SJSA1 (cell line): ENCODE measurements around the gene LRMDA. TPM values are rescaled to one million over a fixed set of nuclear protein-coding genes. Genes with fewer than 3 reads are reported as not detected.

Source experiments
- DNase-seq, 2 experiments: peaks; one replicate each; pipeline ENCODE4 v3.0.0-alpha.2; 2015 to 2020; ENCODE audit warnings: low spot score in 2 of 2, low read depth in 1 of 2
- H3K27ac ChIP-seq: fragments of 250-450 bp; sonication (Bioruptor Pico); 2 replicates; pipeline ENCODE4 v1.5.1; 2020; ENCODE audit warnings: mild to moderate bottlenecking, moderate library complexity
- H3K27me3 ChIP-seq: fragments of 250-450 bp; sonication (Bioruptor Pico); replicated peaks from 2 replicates; pipeline ENCODE4 v1.5.1; 2020; ENCODE audit warnings: mild to moderate bottlenecking, moderate library complexity
- H3K36me3 ChIP-seq: fragments of 250-450 bp; sonication (Bioruptor Pico); 2 replicates; pipeline ENCODE4 v1.5.1; 2020; ENCODE audit warnings: mild to moderate bottlenecking
- H3K4me1 ChIP-seq: fragments of 250-450 bp; sonication (Bioruptor Pico); replicated peaks from 2 replicates; pipeline ENCODE4 v1.6.1; 2021; ENCODE audit warnings: mild to moderate bottlenecking
- H3K4me3 ChIP-seq: fragments of 250-450 bp; sonication (Bioruptor Pico); 2 replicates; pipeline ENCODE4 v1.5.1; 2020; ENCODE audit warnings: mild to moderate bottlenecking
- H3K9me3 ChIP-seq: fragments of 250-450 bp; sonication (Bioruptor Pico); replicated peaks from 2 replicates; pipeline ENCODE4 v1.5.1; 2020; ENCODE audit warnings: mild to moderate bottlenecking
- total RNA-seq: library from RNA; depleted of rRNA; stranded (reverse); fragments of >200 nt; shearing (Covaris generic); gene quantifications from 2 replicates; pipeline ENCODE4 v1.2.3, GENCODE V29; 2014

LRMDA gene
- total RNA-seq, 1 experiment from 2014 or later = not detected

- Histone ChIP-seq H3K4me3 (no peak overlapping the region), H3K27me3 (no peaks in the 10 kb centered on the region), H3K36me3 (no peaks in the 10 kb centered on the region), H3K27ac (no peak overlapping the region), H3K9me3 (no peaks in the 10 kb centered on the region), H3K4me1 (no peaks in the 10 kb centered on the region)
- no peak for DNase-seq
These were observed 564.3 kb downstream of the LRMDA start for GRCh38 chr10:75995720-75996119.

- H3K27ac ChIP-seq = no peak overlapping the region
- no peaks in the 10 kb centered on the region for H3K27me3 ChIP-seq
- DNase-seq = no peak
- H3K9me3 ChIP-seq = no peaks in the 10 kb centered on the region
- no peaks in the 10 kb centered on the region for H3K36me3 ChIP-seq
- no peak overlapping the region for H3K4me3 ChIP-seq
- no peaks in the 10 kb centered on the region for H3K4me1 ChIP-seq
These were observed 567.6 kb downstream of the LRMDA start for GRCh38 chr10:75999001-75999400.

- Histone ChIP-seq H3K27ac (no peak overlapping the region), H3K27me3 (no peaks in the 10 kb centered on the region), H3K4me1 (no peaks in the 10 kb centered on the region), H3K36me3 (no peaks in the 10 kb centered on the region), H3K4me3 (no peak overlapping the region), H3K9me3 (no peaks in the 10 kb centered on the region)
- DNase-seq = no peak
These were observed 568.2 kb downstream of the LRMDA start for GRCh38 chr10:75999515-76000209.

- DNase-seq = no peak
- Histone ChIP-seq H3K9me3 (no peaks in the 10 kb centered on the region), H3K27ac (no peak overlapping the region), H3K27me3 (no peaks in the 10 kb centered on the region), H3K36me3 (no peaks in the 10 kb centered on the region), H3K4me3 (no peak overlapping the region), H3K4me1 (no peaks in the 10 kb centered on the region)
These were observed 569.1 kb downstream of the LRMDA start for GRCh38 chr10:76000550-76000949.

- no peaks in the 10 kb centered on the region for H3K9me3 ChIP-seq
- no peak for DNase-seq
- H3K27ac ChIP-seq = no peak overlapping the region
- H3K4me1 ChIP-seq = no peaks in the 10 kb centered on the region
- no peaks in the 10 kb centered on the region for H3K36me3 ChIP-seq
- no peaks in the 10 kb centered on the region for H3K27me3 ChIP-seq
- H3K4me3 ChIP-seq = no peak overlapping the region
These were observed 569.6 kb downstream of the LRMDA start for GRCh38 chr10:76001019-76001418.

GRCh38 chr10:76001461-76001860 lies 570.0 kb downstream of the LRMDA start:
- Histone ChIP-seq H3K4me3 (no peak overlapping the region), H3K4me1 (no peaks in the 10 kb centered on the region), H3K27ac (no peak overlapping the region), H3K27me3 (no peaks in the 10 kb centered on the region), H3K36me3 (no peaks in the 10 kb centered on the region), H3K9me3 (no peaks in the 10 kb centered on the region)
- DNase-seq = no peak

- DNase-seq = no peak
- Histone ChIP-seq H3K4me3 (no peak overlapping the region), H3K9me3 (no peaks in the 10 kb centered on the region), H3K4me1 (no peaks in the 10 kb centered on the region), H3K36me3 (no peaks in the 10 kb centered on the region), H3K27ac (no peak overlapping the region), H3K27me3 (no peaks in the 10 kb centered on the region)
These were observed 570.9 kb downstream of the LRMDA start for GRCh38 chr10:76002262-76002854.

- DNase-seq = no peak
- no peaks in the 10 kb centered on the region for H3K4me1 ChIP-seq
- no peaks in the 10 kb centered on the region for H3K27me3 ChIP-seq
- H3K36me3 ChIP-seq = no peaks in the 10 kb centered on the region
- no peak overlapping the region for H3K27ac ChIP-seq
- no peak overlapping the region for H3K4me3 ChIP-seq
- H3K9me3 ChIP-seq = no peaks in the 10 kb centered on the region
These were observed 576.3 kb downstream of the LRMDA start for GRCh38 chr10:76007667-76008181.

- no peaks in the 10 kb centered on the region for H3K4me1 ChIP-seq
- no peaks in the 10 kb centered on the region for H3K9me3 ChIP-seq
- no peaks in the 10 kb centered on the region for H3K36me3 ChIP-seq
- DNase-seq = no peak
- no peak overlapping the region for H3K4me3 ChIP-seq
- H3K27ac ChIP-seq = no peak overlapping the region
- no peaks in the 10 kb centered on the region for H3K27me3 ChIP-seq
These were observed 578.1 kb downstream of the LRMDA start for GRCh38 chr10:76009531-76009930.

GRCh38 chr10:76010703-76011102 lies 579.3 kb downstream of the LRMDA start:
- Histone ChIP-seq H3K9me3 (no peaks in the 10 kb centered on the region), H3K4me3 (no peak overlapping the region), H3K36me3 (no peaks in the 10 kb centered on the region), H3K27ac (no peak overlapping the region), H3K4me1 (no peaks in the 10 kb centered on the region), H3K27me3 (no peaks in the 10 kb centered on the region)
- no peak for DNase-seq

- Histone ChIP-seq H3K27ac (no peak overlapping the region), H3K4me3 (no peak overlapping the region), H3K4me1 (no peaks in the 10 kb centered on the region), H3K27me3 (no peaks in the 10 kb centered on the region), H3K9me3 (no peaks in the 10 kb centered on the region), H3K36me3 (no peaks in the 10 kb centered on the region)
- DNase-seq = no peak
These were observed 581.4 kb downstream of the LRMDA start for GRCh38 chr10:76012716-76013327.

GRCh38 chr10:76015245-76015644 lies 583.8 kb downstream of the LRMDA start:
- H3K4me1 ChIP-seq = no peaks in the 10 kb centered on the region
- DNase-seq = no peak
- no peaks in the 10 kb centered on the region for H3K27me3 ChIP-seq

GRCh38 chr10:76017026-76017732 lies 585.8 kb downstream of the LRMDA start:
- H3K36me3 ChIP-seq = no peaks in the 10 kb centered on the region
- no peak for DNase-seq
- no peak overlapping the region for H3K4me3 ChIP-seq
- H3K27me3 ChIP-seq = no peaks in the 10 kb centered on the region
- H3K9me3 ChIP-seq = no peaks in the 10 kb centered on the region
- H3K27ac ChIP-seq = no peak overlapping the region
- no peaks in the 10 kb centered on the region for H3K4me1 ChIP-seq

More at GRCh38 chr10:76015245-76015644, 583.8 kb downstream of the LRMDA start:
- no peaks in the 10 kb centered on the region for H3K36me3 ChIP-seq
- no peaks in the 10 kb centered on the region for H3K9me3 ChIP-seq
- no peak overlapping the region for H3K4me3 ChIP-seq
- no peak overlapping the region for H3K27ac ChIP-seq
